HepG2 (cell line): ENCODE measurements around the gene UBL7. TPM values are rescaled to one million over a fixed set of nuclear protein-coding genes. Genes with fewer than 3 reads are reported as not detected.

Experiments
- ATAC-seq: fragments of 200-7000 bp; cut with Tn5 transposase; 3 replicates; pipeline ENCODE4 v1.9.1; 2020; ENCODE audit warnings: mild to moderate bottlenecking, moderate library complexity
- BruUV-seq: library from RNA; stranded (reverse); fragments of 400-500 nt; replicated peaks from 2 replicates; lab custom pipeline; 2021; lab: Mats Ljungman, UMichigan
- CTCF ChIA-PET: fragments of 300-600 bp; formaldehyde crosslinking; extraction: SDS; loops from one replicate; lab custom pipeline; 2021; ENCODE audit warnings: low total read pairs, inconsistent platforms, low intra/inter-chr PET ratio; lab: Yijun Ruan, JAX
- POLR2A ChIA-PET: fragments of 350-600 bp; sonication (Branson Sonifier 250); formaldehyde crosslinking; loops from one replicate; lab custom pipeline; 2020; ENCODE audit warnings: antibody characterized with exemption, inconsistent platforms; lab: Yijun Ruan, JAX
- DNase-seq: peaks from one replicate; pipeline ENCODE4 v3.0.0-alpha.2; 2015; ENCODE audit warnings: low spot score
- FAIRE-seq: peaks from 3 replicates; lab custom pipeline; 2011; peaks lifted over from hg19 to GRCh38; lab: Jason Lieb, UNC
- H2AFZ ChIP-seq: one replicate; pipeline ENCODE4 v1.6.1; 2011; ENCODE audit warnings: low read length, inconsistent platforms
- H3K27ac ChIP-seq: fragments of 300-600 bp; 3 replicates; pipeline ENCODE4 v1.8.0; 2011; ENCODE audit warnings: mixed run types, mild to moderate bottlenecking, mixed read lengths, low read length, inconsistent platforms; ENCODE audit not compliant: insufficient read depth; ENCODE audit errors: extremely low read length
- H3K27me3 ChIP-seq, 2 experiments: fragments of 200-600 bp in 1 of 2; 2 replicates in 1 of 2; 3 replicates in 1 of 2; pipeline versions ENCODE4 v1.6.0 to v1.8.0; 2011; ENCODE audit warnings: low read length in 2 of 2, mild to moderate bottlenecking in 2 of 2, moderate library complexity in 2 of 2, inconsistent platforms in 1 of 2; ENCODE audit not compliant: insufficient read depth in 2 of 2, control insufficient read depth in 1 of 2
- H3K36me3 ChIP-seq, 2 experiments: fragments of 200-600 bp in 1 of 2; replicated peaks in 1 of 2; 2 replicates in 1 of 2; 3 replicates in 1 of 2; pipeline versions ENCODE4 v1.5.1 to v1.8.0; 2011; ENCODE audit warnings: low read length in 2 of 2, inconsistent platforms in 1 of 2; ENCODE audit not compliant: insufficient read depth in 2 of 2, control insufficient read depth in 1 of 2
- H3K4me1 ChIP-seq: 2 replicates; pipeline ENCODE4 v1.5.1; 2012; ENCODE audit warnings: low read length, inconsistent platforms; ENCODE audit not compliant: insufficient read depth
- H3K4me2 ChIP-seq: 2 replicates; pipeline ENCODE4 v1.6.0; 2011; ENCODE audit warnings: low read depth, low read length, inconsistent platforms
- H3K4me3 ChIP-seq, 3 experiments: fragments of 200-600 bp in 1 of 3; sonication (generic), shearing (Covaris generic) in 1 of 3; replicated peaks in 1 of 3; 2 replicates each; pipeline ENCODE4 v1.5.1; 2011 to 2016; ENCODE audit warnings: low read length in 3 of 3, inconsistent platforms in 2 of 3, low read depth in 2 of 3, mild to moderate bottlenecking in 2 of 3, control low read depth in 1 of 3, mixed read lengths in 1 of 3; ENCODE audit not compliant: insufficient read depth in 1 of 3
- H3K79me2 ChIP-seq: one replicate; pipeline ENCODE4 v1.6.1; 2011; ENCODE audit warnings: low read length, inconsistent platforms; ENCODE audit not compliant: insufficient read depth
- H3K9ac ChIP-seq: 2 replicates; pipeline ENCODE4 v1.6.0; 2011; ENCODE audit warnings: mild to moderate bottlenecking, low read depth, low read length, inconsistent platforms; ENCODE audit not compliant: insufficient read depth
- H3K9me3 ChIP-seq: 2 replicates; pipeline ENCODE4 v1.5.1; 2012; ENCODE audit warnings: mild to moderate bottlenecking, low read length
- H4K20me1 ChIP-seq: 2 replicates; pipeline ENCODE4 v1.6.0; 2011; ENCODE audit warnings: inconsistent platforms, mild to moderate bottlenecking, low read length, moderate library complexity; ENCODE audit not compliant: insufficient read depth
- IRX3 ChIP-seq: sonication (generic); formaldehyde crosslinking; IDR thresholded peaks from 2 replicates; pipeline ENCODE4 v1.8.1; 2023; ENCODE audit warnings: mild to moderate bottlenecking, low read depth, missing genetic modification reagents, borderline replicate concordance
- KDM5A ChIP-seq: fragments of 200-600 bp; sonication (generic); IDR thresholded peaks from 2 replicates; pipeline ENCODE4 v1.7.0; 2018; ENCODE audit warnings: antibody characterized with exemption, mild to moderate bottlenecking, low read length, borderline replicate concordance
- NCOA2 ChIP-seq: sonication (generic); formaldehyde crosslinking; IDR thresholded peaks from 2 replicates; pipeline ENCODE4 v1.8.0; 2022; ENCODE audit warnings: inconsistent platforms
- NFE2 ChIP-seq: sonication (generic); formaldehyde crosslinking; IDR thresholded peaks from 2 replicates; pipeline ENCODE4 v1.4.0; 2020; ENCODE audit warnings: missing genetic modification reagents
- NRL ChIP-seq: sonication (generic); formaldehyde crosslinking; IDR thresholded peaks from 2 replicates; pipeline ENCODE4 v1.5.0; 2020; ENCODE audit warnings: missing genetic modification reagents, mild to moderate bottlenecking, moderate library complexity, borderline replicate concordance
- PPARG ChIP-seq: conservative IDR thresholded peaks from 2 replicates; pipeline ENCODE4 v1.6.1; 2016; ENCODE audit warnings: missing biosample characterization, missing genetic modification reagents
- RBFOX2 ChIP-seq: fragments of 200-400 bp; formaldehyde crosslinking; IDR thresholded peaks from 2 replicates; pipeline ENCODE4 v1.6.1; 2017; ENCODE audit warnings: low read depth, mild to moderate bottlenecking, low read length
- REL ChIP-seq: sonication (generic); formaldehyde crosslinking; conservative IDR thresholded peaks from 2 replicates; pipeline ENCODE4 v1.8.0; 2022; ENCODE audit warnings: mild to moderate bottlenecking, missing genetic modification reagents, moderate library complexity
- THAP11 ChIP-seq: IDR thresholded peaks from 2 replicates; pipeline ENCODE4 v1.6.1; 2016; ENCODE audit warnings: missing biosample characterization, missing genetic modification reagents
- ZC3H13 ChIP-seq: sonication (generic); formaldehyde crosslinking; IDR thresholded peaks from 2 replicates; pipeline ENCODE4 v1.8.1; 2023; ENCODE audit warnings: mild to moderate bottlenecking, missing genetic modification reagents, moderate library complexity
- ZNF30 ChIP-seq: sonication (generic); formaldehyde crosslinking; IDR thresholded peaks from 2 replicates; pipeline ENCODE4 v1.5.0; 2020; ENCODE audit warnings: mild to moderate bottlenecking, missing genetic modification reagents
- ZNF644 ChIP-seq: IDR thresholded peaks from 2 replicates; pipeline ENCODE4 v1.6.1; 2016; ENCODE audit warnings: low read depth
- ZNF672 ChIP-seq: sonication (generic); formaldehyde crosslinking; IDR thresholded peaks from 2 replicates; pipeline ENCODE4 v1.8.1; 2022; ENCODE audit warnings: missing genetic modification reagents
- ZNF772 ChIP-seq: sonication (generic); formaldehyde crosslinking; IDR thresholded peaks from 2 replicates; pipeline ENCODE4 v1.5.0; 2020; ENCODE audit warnings: mild to moderate bottlenecking, missing genetic modification reagents
- WGBS: methylation state at CpG from one replicate; pipeline ENCODE4 v1.1.6; 2017; ENCODE audit warnings: low lambda C conversion rate; 5-methylcytosine and 5-hydroxymethylcytosine counted together
- in situ Hi-C: cut with HindIII; loops from 2 replicates; pipeline ENCODE4 v1.10.0; 2017; ENCODE audit warnings: low pct_unique_long_range_greater_than_20kb; ENCODE audit not compliant: extremely low pct_ligation_motif_present
- intact Hi-C: fragments of 100-400 bp; cut with micrococcal nuclease; formaldehyde crosslinking; loops from one replicate; pipeline ENCODE4 v1.10.0; 2022; ENCODE audit not compliant: unreplicated experiment
- polyA plus RNA-seq, 8 experiments: library from polyadenylated mRNA; depleted of rRNA in 3 of 8; stranded (reverse) in 7 of 8; unstranded in 1 of 8; fragments of >200 nt; fragmentation: Illumina TruSeq in 4 of 8; extraction: Trizol in 4 of 8; gene quantifications; 2 replicates each; pipeline versions ENCODE4 v1.2.1 to v1.2.3, GENCODE V29; 2011 to 2016; ENCODE audit warnings: low read depth in 4 of 8, missing spikeins in 1 of 8, mixed read lengths in 1 of 8; ENCODE audit not compliant: insufficient read depth in 1 of 8
- total RNA-seq, 5 experiments: library from RNA; depleted of rRNA; stranded (reverse); fragments of >200 nt; fragmentation: Illumina TruSeq; extraction: Trizol; gene quantifications; 2 replicates each; pipeline ENCODE4 v1.2.3, GENCODE V29; 2016; ENCODE audit warnings: low read depth in 1 of 5
- TF ChIP-seq, protein P1 (sequence below): sonication (generic); formaldehyde crosslinking; IDR thresholded peaks from 2 replicates; pipeline ENCODE4 v1.4.0; 2020; ENCODE audit warnings: missing genetic modification reagents

Gene UBL7
- total and polyA plus RNA-seq, 2 of the 13 experiments (the other 11 are each of a cell fraction or from before 2014, with no cell fraction given), result 55.0 to 63.5 TPM

DNA sequence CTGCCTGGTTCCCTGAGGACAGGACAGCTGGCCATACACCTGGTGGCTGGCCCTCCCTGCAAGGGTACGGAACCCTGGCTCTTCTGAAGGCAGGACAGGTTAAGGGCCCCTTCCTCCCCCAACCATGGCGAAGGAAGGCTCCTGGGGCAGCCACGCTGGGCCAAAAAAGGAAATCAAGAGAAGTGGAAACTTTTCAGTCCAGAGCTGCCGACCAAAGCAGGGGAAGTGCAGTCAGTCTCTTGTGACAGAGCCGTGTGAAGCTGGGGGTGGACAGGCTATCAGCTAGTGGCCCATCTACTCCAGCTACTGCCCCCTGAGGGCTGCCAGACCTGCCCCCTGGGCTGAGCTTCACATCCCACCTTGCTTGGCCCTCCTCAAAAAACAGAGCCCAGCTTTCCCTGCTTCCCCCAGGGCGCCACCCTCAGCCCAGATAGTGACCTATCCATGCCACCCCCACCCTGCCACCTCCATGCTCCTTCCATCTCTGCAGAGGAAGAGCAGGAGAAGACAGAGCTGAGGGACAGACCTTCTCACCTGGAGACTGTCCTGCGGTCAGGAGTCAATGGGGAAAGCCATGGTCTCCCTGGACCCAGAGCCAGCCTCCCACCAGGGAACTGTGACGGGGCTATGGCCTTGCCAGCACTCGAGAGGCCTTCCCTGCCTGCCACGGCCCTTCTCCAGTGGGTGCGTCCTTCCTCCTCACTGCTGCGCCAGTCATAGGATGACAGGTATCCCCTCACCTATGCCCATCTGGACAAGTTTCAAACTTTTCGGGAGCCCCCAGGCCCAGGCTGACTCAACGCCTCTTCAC lies 31.8 kb downstream of the UBL7 start:
- Histone ChIP-seq H3K27me3 (no peaks in the 10 kb centered on the region), H3K4me2 (no peak overlapping the region), H3K9me3 (no peaks in the 10 kb centered on the region)
- no peak for TF ChIP-seq REL (CRISPR knock-in tag)
- TF ChIP-seq RBFOX2, result peak; percentile 22; the same call in 1 of the 2 replicates
- TF ChIP-seq ZNF772 (CRISPR knock-in tag), result no peak
- TF ChIP-seq, all 625 proteins: peak for 1
- ChIA-PET CTCF (no interaction called here), POLR2A (interaction anchor here (1.4 to 9.8 kb wide), 4 partner anchors 8 to 32 kb away, joined by 3 to 140 read pairs (median 19); partner anchors contain the start of gene UBL7)
- FAIRE-seq (no peak), ATAC-seq (no peak), DNase-seq (no peak)
- intact Hi-C loops (no loop called here), in situ Hi-C loops (no loop called here)
- Histone ChIP-seq H3K4me1 (peaks cover 91% of the 10 kb centered on the region), H3K9ac (no peak overlapping the region), H3K36me3 (peaks cover 0 to 1% of the 10 kb centered on the region in 2 experiments; a peak in 3 of 5 replicates), H3K4me3 (no peak overlapping the region), H3K79me2 (peaks cover 63% of the 10 kb centered on the region), H3K27ac (no peak overlapping the region), H2AFZ (no peak overlapping the region), H4K20me1 (peaks cover 19% of the 10 kb centered on the region)
- BruUV-seq, result no TSS peak
- 95% methylated on average over 12 of the region's 14 CpGs for WGBS

DNA sequence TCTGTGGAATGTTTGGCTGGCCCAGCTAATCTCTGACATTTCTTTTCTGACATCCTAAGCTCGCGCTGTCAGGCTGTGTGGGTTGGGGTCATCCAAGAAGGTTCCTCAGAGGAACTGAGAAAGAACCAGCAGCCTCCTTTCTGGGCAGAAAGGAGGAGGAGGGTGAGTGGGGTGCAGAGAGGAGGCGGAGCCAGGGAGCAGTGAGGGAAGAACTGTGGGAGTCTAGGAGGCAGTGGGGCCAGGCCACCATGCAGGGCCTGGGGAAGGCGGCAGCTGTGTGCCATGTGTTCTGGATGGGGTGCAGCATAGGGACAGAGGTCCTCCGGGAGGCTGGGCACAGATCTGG lies 32.5 kb downstream of the UBL7 start:
- peaks cover 19% of the 10 kb centered on the region for H4K20me1 ChIP-seq
- no TSS peak for BruUV-seq
- ChIA-PET POLR2A (interaction anchor here (1.4 to 9.8 kb wide), 3 partner anchors 16 to 33 kb away, joined by 3 to 140 read pairs (median 4); partner anchors contain the start of gene UBL7), CTCF (no interaction called here)
- intact Hi-C loops (no loop called here), in situ Hi-C loops (no loop called here)
- no peaks in the 10 kb centered on the region for H3K27me3 ChIP-seq
- H3K4me3 ChIP-seq, result no peak overlapping the region
- FAIRE-seq (no peak), DNase-seq (no peak), ATAC-seq (no peak)
- H3K36me3 ChIP-seq, result peaks cover 0 to 1% of the 10 kb centered on the region in 2 experiments; a peak in 3 of 5 replicates
- no peak overlapping the region for H3K4me2 ChIP-seq
- H3K4me1 ChIP-seq, result peaks cover 94% of the 10 kb centered on the region
- no peak overlapping the region for H3K27ac ChIP-seq
- no peak for TF ChIP-seq KDM5A
- no peak for TF ChIP-seq ZNF672 (CRISPR knock-in tag)
- no peak for TF ChIP-seq ZNF30 (CRISPR knock-in tag)
- no peak for TF ChIP-seq ZNF644 (CRISPR knock-in tag)
- TF ChIP-seq NRL (CRISPR knock-in tag), result no peak
- TF ChIP-seq, protein P1, sequence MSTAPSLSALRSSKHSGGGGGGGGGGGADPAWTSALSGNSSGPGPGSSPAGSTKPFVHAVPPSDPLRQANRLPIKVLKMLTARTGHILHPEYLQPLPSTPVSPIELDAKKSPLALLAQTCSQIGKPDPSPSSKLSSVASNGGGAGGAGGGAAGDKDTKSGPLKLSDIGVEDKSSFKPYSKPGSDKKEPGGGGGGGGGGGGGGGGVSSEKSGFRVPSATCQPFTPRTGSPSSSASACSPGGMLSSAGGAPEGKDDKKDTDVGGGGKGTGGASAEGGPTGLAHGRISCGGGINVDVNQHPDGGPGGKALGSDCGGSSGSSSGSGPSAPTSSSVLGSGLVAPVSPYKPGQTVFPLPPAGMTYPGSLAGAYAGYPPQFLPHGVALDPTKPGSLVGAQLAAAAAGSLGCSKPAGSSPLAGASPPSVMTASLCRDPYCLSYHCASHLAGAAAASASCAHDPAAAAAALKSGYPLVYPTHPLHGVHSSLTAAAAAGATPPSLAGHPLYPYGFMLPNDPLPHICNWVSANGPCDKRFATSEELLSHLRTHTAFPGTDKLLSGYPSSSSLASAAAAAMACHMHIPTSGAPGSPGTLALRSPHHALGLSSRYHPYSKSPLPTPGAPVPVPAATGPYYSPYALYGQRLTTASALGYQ, result no peak
- TF ChIP-seq NCOA2 (CRISPR knock-in tag), result no peak
- no peak for TF ChIP-seq THAP11 (CRISPR knock-in tag)
- no peak for TF ChIP-seq IRX3 (CRISPR knock-in tag)
- TF ChIP-seq NFE2 (CRISPR knock-in tag), result no peak
- no peak for TF ChIP-seq PPARG (CRISPR knock-in tag)
- TF ChIP-seq ZC3H13 (CRISPR knock-in tag), result no peak
- no peak overlapping the region for H3K9ac ChIP-seq
- 96% methylated on average over 5 of the region's 5 CpGs for WGBS
- H2AFZ ChIP-seq, result no peak overlapping the region
- H3K9me3 ChIP-seq, result no peaks in the 10 kb centered on the region
- peaks cover 66% of the 10 kb centered on the region for H3K79me2 ChIP-seq
